GM19467 (cell line): ENCODE data around the gene C6orf120.
A peak's percentile ranks its signal among the peaks of the same experiment; 100 is the strongest.
"Not testable (repeated sequence)": the region's sequence is repeated elsewhere in the genome, so short reads cannot be mapped to it uniquely, and the experiment has no call there.

Source experiments
- ATAC-seq: cut with Tn5 transposase; IDR thresholded peaks from one replicate; pipeline ENCODE4 v1.9.1; 2021; ENCODE audit warnings: mild to moderate bottlenecking, moderate library complexity; ENCODE audit not compliant: unreplicated experiment

The C6orf120 gene

GRCh38 chr6:169677096-169677495 is 24.8 kb upstream of the C6orf120 start:
- no peak for ATAC-seq

DNA sequence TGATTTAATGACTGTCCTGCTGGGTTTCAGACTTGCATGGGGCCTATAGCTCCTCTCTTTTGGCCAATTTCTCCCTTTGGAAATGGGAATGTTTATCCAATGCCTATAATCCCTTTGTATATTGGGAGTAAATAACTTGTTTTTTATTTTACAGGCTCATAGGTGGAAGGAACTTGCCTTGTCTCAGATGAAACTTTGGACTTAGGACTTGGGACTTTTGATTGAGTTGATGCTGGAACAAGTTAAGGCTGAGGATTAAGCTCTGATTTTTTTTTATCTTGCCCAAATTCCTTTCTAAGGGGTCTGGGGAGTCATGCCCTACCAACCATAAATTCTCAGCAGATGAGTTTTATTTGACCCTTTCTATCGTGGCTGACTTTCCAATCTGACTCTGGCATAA is 23.6 kb upstream of the C6orf120 start:
- ATAC-seq, result no peak

DNA sequence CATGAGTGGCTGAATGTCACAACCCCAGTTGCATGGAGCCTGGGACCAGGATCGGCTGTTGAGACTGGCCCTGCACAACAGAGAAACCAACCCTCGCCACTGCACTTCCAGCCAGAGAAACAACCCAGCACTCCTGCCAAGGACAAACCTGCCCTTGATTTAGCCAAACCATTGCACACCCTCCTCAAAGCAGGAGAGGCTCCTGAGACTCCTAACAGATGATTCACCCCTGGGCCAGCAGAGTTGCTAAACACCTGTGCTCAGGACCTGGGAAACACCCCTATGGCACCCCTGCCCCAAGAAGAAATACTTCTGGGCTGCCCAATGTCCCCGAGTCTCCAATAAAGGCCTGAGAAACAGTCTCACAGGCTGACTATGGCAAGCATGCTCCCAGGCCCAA is 17.9 kb upstream of the C6orf120 start:
- ATAC-seq, result no peak

DNA sequence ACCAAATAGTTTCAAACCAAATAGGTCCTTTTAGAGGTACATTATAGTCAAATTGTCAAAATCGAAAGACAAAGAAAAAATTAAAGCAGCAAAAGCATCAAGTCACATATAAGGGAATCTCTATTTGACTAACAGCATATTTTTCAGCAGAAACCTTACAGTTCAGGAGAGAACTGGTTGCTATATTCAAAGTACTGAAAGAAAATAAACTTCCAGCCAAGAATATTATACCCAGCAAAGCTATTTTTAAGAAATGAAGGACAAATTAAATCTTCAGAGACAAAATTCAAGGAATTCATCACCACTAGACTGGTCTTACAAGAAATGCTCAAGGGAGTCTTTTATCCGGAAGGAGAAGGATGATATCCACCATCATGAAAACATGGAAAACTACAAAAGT is 16.1 kb upstream of the C6orf120 start:
- no peak for ATAC-seq

DNA sequence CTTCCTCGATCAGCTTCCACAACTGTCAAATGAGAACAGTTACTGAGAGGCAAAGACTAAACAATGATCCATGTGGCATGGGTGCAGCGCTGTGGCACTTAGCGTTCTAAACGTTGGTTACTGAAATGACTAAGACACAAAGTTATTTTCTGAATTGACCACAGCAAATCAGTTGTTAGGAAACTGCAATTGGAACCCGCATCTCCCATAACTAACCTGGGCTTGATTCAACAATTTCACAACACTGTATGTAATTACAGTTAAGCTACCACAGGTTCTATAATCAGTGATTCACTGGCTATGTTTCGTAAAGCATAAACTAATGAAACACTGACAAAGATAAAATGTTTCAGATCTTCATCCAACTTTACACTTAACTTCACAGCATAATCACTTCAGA is 12.6 kb upstream of the C6orf120 start:
- no peak for ATAC-seq

- no peak for ATAC-seq
These were observed 10.7 kb upstream of the C6orf120 start for GRCh38 chr6:169691260-169691659.

- ATAC-seq, result no peak
These were observed 9.4 kb upstream of the C6orf120 start for GRCh38 chr6:169692516-169692915.

DNA sequence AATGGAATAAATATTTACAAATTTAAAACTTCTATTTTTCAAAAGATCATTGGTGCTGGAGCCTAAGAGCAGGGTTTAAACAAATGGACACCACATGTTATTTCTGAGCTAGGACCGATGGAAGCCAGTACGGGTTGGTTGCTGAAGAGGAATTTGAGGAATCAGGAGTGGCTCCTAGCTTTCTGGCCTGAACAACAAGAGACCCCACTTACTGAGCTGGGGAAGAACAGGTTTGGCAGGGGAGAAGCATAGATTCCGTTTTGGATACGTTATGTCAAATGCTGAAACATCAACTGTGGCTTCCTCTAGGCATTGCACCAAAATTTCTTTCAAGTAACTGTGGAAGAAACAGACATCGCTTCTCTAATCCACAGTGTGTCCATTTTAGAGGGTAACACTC is 6.8 kb upstream of the C6orf120 start:
- no peak for ATAC-seq

DNA sequence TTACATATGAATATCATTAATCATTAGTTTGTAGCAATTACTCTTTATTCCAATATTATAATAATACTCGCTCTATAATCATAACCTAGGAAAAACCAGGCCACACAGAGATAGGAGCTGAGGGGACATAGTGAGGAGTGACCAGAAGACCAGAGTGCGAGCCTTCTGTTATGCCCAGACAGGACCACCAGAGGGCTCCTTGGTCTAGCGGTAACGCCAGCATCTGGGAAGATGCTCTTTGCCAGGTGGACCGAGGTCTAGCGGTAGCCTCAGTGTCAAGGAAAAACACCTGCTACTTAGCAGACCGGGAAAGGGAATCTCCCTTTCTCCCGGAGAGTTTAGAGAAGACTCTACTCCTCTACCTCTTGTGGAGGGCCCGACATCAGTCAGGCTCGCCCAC is 4.8 kb upstream of the C6orf120 start:
- not testable (repeated sequence) for ATAC-seq

GRCh38 chr6:169700296-169700695 is 1.6 kb upstream of the C6orf120 start:
- no peak for ATAC-seq

GRCh38 chr6:169701311-169701953 is 494 bp upstream of the C6orf120 start:
- ATAC-seq, result peak; percentile 12

DNA sequence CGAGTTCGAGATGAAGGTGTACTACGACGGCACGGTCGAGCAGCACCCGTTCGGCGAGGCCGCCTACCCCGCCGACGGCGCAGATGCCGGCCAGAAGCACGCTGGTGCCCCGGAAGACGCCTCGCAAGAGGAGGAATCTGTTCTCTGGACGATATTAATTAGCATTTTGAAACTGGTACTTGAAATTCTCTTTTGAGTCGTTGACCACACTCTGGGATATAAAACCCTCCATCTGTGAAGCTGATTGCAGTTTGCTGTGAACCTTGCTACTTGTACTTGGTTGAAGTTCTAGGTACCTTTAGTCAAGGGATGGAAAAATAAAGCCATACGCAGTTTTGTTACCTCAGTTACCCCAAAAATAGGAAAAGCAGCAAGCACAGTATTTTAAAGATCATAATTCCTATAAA is 917 bp downstream of the C6orf120 start:
- ATAC-seq, result peak; percentile 3

- no peak for ATAC-seq
These were observed 5.8 kb downstream of the C6orf120 start for GRCh38 chr6:169707772-169708171.

- ATAC-seq, result no peak
These were observed 7.4 kb downstream of the C6orf120 start for GRCh38 chr6:169709293-169709692.

DNA sequence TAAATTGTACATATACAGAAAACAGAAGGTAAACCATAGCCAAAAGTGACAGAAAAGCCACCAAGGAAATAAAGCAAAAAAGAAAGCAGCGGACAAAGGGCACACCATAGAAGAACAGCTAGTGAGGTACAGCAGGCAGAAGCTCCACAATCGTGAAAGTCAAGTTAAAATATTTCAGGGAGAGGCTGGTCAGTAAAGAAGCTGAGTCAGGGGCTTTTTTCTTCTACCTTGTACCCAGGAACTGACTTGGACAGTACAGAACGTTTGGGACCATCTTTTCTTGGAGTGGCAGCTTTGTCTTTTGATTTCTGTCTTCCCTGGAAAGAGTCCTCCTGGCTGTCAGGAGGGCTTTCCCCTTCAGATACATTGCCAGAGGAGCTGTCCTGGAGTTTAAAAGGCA is 8.1 kb downstream of the C6orf120 start:
- no peak for ATAC-seq

GRCh38 chr6:169714178-169714577 is 12.3 kb downstream of the C6orf120 start:
- no peak for ATAC-seq

DNA sequence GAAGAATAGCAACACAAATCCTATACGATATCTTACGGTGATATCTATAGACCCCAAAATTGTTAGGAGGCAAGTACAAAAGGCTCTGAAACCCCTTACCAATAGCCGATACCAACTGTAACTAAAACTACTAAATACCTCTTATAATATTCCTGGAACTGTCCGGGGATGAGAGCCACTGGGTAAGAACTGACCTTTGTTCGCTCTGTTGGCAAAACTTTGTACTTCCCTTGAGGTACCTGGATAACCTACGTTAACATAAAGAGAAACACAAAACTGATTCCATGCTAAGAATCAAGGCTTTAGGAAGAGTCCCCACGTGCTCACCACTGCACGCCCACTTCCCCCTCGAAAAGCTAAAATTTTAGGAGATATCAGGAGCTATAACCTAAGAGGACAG is 12.7 kb downstream of the C6orf120 start:
- no peak for ATAC-seq

- ATAC-seq, result no peak
These were observed 17.2 kb downstream of the C6orf120 start for GRCh38 chr6:169719117-169719516.

GRCh38 chr6:169720207-169720855 is 18.4 kb downstream of the C6orf120 start:
- no peak for ATAC-seq

GRCh38 chr6:169722362-169723199 is 20.7 kb downstream of the C6orf120 start:
- ATAC-seq, result peak; percentile 20

DNA sequence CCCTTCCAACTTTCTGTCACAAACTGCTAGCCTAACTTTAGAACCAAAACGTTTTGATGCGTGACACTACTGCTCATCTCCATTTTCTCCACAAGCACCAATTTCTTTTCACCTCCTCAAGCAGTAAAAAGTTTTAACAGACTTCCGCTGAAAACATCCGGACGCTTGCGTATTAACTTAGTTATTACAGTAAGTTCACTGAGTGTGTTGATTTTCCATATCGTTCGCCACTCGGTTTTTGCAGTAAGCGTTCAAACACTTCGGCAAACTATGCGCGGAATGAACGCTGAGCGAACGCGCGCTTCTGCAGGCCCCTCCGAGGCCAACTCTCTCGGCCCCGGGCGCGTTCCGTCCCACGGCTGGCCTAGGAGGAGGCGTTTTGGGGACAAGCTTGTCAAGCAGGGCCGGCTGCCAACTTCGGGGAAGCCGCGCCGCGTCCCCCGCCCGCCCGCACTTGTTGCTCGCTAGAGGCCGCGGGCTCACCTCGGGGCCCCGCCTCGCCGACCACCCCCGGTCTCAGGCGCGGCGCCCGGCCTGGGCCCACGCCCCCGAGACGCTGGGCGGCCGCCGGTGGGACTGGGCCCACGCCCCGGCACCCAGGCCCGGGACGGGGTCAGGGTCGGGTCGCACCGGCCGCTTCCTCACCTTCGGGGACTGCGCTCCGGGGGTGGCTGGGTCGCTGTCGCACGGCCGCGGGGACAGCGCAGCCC is 21.4 kb downstream of the C6orf120 start:
- peak; percentile 35 for ATAC-seq
